Measurements from ENCODE around the gene NOTCH1.

DNA sequence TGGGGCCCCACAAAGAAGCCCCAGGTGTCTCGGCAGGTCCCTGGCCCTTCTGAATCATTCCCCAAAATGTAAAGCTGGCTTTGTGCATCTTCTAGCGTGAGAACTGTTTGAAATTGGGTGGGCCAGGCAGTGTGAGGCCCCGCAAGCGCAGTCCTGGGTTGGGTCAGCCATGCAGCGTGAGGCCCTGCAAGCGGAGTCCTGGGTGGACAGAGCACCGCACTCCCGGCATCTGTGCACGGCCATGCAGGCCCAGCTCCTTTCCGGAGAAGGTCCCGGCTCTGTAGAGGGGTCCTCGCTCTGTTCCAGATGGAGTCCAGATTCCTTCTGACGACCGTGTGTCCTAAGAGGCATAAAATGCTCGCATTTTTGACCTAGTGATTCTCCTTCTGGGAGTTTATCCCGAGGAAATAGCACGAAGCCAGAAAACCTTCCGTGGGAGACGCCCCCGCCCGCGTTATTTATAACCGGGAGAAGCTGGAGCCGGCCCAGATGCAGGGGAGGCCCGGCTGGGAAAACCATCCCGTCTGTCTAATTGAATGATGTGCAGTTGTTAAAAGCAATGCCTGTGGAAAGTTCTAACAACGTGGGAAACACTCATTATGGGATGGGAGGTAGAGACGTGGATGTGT, 19.4 kb upstream of the NOTCH1 start:
- TF ChIP-seq FOXP2 (optimal IDR thresholded peaks at IDR 0.05; ENCODE audit: borderline replicate concordance, extremely low read depth, extremely low read length, insufficient read depth) (no peak), POLR2AphosphoS5 (IDR thresholded peaks at IDR 0.05; ENCODE audit: low read depth, low read length) (no peak), SIN3A (IDR thresholded peaks at IDR 0.05; ENCODE audit: borderline replicate concordance, insufficient read depth, low read length) (no peak), TAF1 (IDR thresholded peaks at IDR 0.05; ENCODE audit: borderline replicate concordance, insufficient read depth, low read length) (no peak)
- TF ChIP-seq, protein P1, sequence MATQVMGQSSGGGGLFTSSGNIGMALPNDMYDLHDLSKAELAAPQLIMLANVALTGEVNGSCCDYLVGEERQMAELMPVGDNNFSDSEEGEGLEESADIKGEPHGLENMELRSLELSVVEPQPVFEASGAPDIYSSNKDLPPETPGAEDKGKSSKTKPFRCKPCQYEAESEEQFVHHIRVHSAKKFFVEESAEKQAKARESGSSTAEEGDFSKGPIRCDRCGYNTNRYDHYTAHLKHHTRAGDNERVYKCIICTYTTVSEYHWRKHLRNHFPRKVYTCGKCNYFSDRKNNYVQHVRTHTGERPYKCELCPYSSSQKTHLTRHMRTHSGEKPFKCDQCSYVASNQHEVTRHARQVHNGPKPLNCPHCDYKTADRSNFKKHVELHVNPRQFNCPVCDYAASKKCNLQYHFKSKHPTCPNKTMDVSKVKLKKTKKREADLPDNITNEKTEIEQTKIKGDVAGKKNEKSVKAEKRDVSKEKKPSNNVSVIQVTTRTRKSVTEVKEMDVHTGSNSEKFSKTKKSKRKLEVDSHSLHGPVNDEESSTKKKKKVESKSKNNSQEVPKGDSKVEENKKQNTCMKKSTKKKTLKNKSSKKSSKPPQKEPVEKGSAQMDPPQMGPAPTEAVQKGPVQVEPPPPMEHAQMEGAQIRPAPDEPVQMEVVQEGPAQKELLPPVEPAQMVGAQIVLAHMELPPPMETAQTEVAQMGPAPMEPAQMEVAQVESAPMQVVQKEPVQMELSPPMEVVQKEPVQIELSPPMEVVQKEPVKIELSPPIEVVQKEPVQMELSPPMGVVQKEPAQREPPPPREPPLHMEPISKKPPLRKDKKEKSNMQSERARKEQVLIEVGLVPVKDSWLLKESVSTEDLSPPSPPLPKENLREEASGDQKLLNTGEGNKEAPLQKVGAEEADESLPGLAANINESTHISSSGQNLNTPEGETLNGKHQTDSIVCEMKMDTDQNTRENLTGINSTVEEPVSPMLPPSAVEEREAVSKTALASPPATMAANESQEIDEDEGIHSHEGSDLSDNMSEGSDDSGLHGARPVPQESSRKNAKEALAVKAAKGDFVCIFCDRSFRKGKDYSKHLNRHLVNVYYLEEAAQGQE (IDR thresholded peaks at IDR 0.05; ENCODE audit: insufficient read depth in 1 of 2, low read depth in 2 of 2, low read length in 2 of 2) = no peak
